Measurements from ENCODE around the gene TRAF5.
"Not testable (repeated sequence)": the region's sequence is repeated elsewhere in the genome, so short reads cannot be mapped to it uniquely, and the experiment has no call there.

The TRAF5 gene

DNA sequence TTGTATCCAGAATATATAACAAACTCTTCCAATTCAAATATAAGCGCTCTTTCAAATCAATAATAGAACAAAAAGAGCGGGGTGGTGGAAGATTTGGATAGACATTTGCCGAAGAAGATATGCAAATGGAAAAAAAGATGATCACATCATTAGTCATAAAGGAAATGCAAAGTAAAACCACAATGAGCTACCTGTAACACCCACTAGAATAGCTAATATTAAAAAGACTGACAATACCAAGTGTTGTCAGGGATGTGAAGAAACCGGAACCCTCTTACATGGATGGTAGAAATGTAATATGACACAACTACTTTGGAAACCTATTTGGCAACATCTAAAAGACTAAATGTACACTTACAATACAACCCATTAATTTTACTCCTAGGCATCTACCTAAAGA lies 5.7 kb upstream of the TRAF5 start:
- TF ChIP-seq OSR1 (CRISPR knock-in tag; IDR thresholded peaks at IDR 0.05): no peak
- no peak for TF ChIP-seq PPARA (CRISPR knock-in tag; IDR thresholded peaks at IDR 0.05; ENCODE audit: borderline replicate concordance)
- TF ChIP-seq ZFP3 (CRISPR knock-in tag; IDR thresholded peaks at IDR 0.05): no peak
- TF ChIP-seq RARB (CRISPR knock-in tag; IDR thresholded peaks at IDR 0.05): no peak
- TF ChIP-seq, protein P1, sequence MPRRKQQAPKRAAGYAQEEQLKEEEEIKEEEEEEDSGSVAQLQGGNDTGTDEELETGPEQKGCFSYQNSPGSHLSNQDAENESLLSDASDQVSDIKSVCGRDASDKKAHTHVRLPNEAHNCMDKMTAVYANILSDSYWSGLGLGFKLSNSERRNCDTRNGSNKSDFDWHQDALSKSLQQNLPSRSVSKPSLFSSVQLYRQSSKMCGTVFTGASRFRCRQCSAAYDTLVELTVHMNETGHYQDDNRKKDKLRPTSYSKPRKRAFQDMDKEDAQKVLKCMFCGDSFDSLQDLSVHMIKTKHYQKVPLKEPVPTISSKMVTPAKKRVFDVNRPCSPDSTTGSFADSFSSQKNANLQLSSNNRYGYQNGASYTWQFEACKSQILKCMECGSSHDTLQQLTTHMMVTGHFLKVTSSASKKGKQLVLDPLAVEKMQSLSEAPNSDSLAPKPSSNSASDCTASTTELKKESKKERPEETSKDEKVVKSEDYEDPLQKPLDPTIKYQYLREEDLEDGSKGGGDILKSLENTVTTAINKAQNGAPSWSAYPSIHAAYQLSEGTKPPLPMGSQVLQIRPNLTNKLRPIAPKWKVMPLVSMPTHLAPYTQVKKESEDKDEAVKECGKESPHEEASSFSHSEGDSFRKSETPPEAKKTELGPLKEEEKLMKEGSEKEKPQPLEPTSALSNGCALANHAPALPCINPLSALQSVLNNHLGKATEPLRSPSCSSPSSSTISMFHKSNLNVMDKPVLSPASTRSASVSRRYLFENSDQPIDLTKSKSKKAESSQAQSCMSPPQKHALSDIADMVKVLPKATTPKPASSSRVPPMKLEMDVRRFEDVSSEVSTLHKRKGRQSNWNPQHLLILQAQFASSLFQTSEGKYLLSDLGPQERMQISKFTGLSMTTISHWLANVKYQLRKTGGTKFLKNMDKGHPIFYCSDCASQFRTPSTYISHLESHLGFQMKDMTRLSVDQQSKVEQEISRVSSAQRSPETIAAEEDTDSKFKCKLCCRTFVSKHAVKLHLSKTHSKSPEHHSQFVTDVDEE (CRISPR knock-in tag; IDR thresholded peaks at IDR 0.05): no peak
- TF ChIP-seq, protein P2, sequence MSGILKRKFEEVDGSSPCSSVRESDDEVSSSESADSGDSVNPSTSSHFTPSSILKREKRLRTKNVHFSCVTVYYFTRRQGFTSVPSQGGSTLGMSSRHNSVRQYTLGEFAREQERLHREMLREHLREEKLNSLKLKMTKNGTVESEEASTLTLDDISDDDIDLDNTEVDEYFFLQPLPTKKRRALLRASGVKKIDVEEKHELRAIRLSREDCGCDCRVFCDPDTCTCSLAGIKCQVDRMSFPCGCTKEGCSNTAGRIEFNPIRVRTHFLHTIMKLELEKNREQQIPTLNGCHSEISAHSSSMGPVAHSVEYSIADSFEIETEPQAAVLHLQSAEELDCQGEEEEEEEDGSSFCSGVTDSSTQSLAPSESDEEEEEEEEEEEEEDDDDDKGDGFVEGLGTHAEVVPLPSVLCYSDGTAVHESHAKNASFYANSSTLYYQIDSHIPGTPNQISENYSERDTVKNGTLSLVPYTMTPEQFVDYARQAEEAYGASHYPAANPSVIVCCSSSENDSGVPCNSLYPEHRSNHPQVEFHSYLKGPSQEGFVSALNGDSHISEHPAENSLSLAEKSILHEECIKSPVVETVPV (CRISPR knock-in tag; IDR thresholded peaks at IDR 0.05): no peak
- TF ChIP-seq TCF4 (CRISPR knock-in tag; IDR thresholded peaks at IDR 0.05; ENCODE audit: borderline replicate concordance): no peak
- TF ChIP-seq ZNF565 (CRISPR knock-in tag; conservative IDR thresholded peaks at IDR 0.05; ENCODE audit: low read depth): no peak
- no peak for TF ChIP-seq ZNF70 (CRISPR knock-in tag; IDR thresholded peaks at IDR 0.05)
- no peak for TF ChIP-seq CSDC2 (CRISPR knock-in tag; IDR thresholded peaks at IDR 0.05)
- no peak for TF ChIP-seq TOX (CRISPR knock-in tag; IDR thresholded peaks at IDR 0.05; ENCODE audit: borderline replicate concordance)
- TF ChIP-seq ISL1 (CRISPR knock-in tag; IDR thresholded peaks at IDR 0.05): no peak
- TF ChIP-seq ESRRG (CRISPR knock-in tag; IDR thresholded peaks at IDR 0.05): no peak
- no peak for ATAC-seq

DNA sequence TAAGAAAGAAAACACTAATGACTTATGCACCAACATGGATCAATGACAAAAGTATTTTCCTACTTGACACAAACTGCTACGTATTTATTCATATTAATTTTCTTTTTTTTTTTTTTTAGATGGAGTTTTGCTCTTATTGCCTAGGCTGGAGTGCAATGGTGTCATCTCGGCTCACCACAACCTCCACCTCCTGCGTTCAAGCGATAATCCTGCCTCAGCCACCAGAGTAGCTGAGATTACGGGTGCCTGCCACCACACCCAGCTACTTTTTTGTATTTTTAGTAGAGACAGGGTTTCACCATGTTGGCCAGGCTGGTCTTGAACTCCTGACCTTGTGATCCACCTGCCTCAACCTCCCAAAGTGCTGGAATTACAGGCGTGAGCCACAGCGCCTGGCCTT lies 5.0 kb upstream of the TRAF5 start:
- ATAC-seq: not testable (repeated sequence)

DNA sequence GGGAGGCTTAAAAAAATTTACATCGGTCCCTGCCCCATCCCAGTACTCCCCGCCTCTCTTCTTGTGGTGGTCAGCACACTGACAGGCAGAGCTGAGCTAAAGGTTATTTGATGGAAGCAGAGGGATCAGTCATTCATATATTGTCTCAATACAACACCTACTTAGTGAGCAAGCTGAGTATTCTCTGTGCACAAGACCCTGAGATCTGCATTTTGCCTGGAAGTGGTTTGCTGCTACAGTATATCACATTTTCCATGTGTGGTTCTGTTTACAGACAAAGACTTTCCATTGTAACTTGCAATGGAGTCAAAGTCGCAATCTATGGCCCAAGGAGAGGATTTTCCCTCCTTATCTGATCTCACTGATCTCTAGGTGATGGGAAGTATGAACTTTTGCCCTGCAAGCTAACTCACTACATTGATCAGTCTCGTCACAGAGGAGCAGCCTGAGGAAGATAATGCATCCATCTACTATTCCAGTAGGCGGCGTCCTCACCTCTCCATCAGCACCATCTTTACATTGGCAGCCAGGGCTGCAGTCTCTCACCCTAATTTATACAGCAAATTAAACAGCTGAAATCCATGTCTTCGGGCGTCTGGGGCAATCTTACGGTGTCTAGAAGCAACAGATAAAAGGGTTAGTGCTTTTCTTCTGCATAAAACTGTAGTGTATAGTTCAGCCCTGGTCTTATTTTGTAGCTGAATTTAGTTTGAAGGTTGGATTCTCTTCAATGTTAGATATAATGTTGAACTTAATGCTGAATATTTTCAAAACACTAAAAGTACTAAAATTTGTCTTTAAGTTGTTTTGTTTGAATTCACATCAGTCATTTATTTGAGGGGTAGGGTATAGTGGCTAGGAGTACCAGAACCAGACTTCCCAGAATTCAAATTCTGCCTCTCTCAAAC lies 3.2 kb upstream of the TRAF5 start:
- peak; percentile 89 for ATAC-seq
- TF ChIP-seq TOX (CRISPR knock-in tag; IDR thresholded peaks at IDR 0.05; ENCODE audit: borderline replicate concordance) (0 out of 2 replicates have a peak, but pooled peaks have one; percentile 7), OSR1 (CRISPR knock-in tag; IDR thresholded peaks at IDR 0.05) (no peak)

DNA sequence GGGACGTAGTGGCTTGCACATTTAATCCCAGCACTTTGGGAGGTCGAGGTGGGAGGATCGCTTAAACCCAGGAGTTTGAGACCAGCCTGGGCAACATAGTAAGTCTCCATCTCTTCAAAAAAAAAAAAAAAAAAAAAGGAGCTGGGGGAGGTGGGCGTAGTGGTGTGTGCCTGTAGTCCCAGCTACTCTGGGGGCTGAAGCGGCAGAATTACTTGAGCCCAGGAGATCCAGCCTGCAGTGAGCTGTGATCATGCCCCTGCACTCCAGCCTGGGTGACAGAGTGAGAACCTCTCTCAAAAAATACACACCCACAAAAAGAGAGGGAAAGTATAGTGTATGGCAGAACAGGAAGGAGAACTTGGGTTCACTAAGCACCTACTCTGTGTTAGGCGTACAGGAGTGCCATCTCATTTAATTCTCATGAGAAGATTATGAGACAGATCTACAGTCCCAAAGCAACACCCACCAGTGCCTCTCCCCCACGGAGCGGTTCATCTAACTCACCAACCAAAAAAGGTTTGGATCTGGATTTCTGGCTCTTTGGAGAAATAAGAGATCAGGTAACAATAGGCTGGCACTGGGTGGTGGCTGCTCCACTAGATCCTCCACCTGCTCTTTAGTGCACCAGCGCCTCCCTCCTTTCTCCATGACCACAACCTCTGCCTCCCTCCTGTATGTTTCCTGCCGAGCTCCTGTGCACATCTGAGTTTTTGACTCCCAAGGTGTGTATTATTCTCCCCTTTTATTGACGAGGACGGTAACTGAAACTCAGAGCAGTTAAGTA lies 1.4 kb upstream of the TRAF5 start:
- TF ChIP-seq TCF4 (CRISPR knock-in tag; IDR thresholded peaks at IDR 0.05; ENCODE audit: borderline replicate concordance): no peak
- no peak for TF ChIP-seq ARNTL (CRISPR knock-in tag; IDR thresholded peaks at IDR 0.05; ENCODE audit: borderline replicate concordance, low read depth)
- no peak for TF ChIP-seq ZFP3 (CRISPR knock-in tag; IDR thresholded peaks at IDR 0.05)
- no peak for TF ChIP-seq ZNF70 (CRISPR knock-in tag; IDR thresholded peaks at IDR 0.05)
- TF ChIP-seq ZFP30 (CRISPR knock-in tag; IDR thresholded peaks at IDR 0.05): no peak
- ATAC-seq: no peak

DNA sequence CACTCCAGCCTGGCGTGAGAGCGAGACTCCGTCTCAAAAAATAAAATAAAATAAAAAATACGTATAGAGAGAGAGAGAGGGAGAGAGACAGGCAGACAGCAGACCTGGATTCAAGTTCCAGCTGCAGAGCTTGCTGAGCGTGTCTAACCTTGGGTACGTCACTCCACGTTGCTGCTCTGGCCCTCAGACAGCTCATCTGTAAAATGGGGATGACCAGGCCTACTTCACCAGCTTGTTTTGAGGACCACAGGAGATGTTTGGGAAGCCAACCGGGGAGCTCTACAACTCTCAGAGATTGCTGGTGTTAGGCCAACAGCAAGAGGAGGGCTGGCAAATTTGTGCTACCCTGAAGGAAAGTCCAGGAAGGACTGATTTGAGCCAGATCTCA lies 499 bp upstream of the TRAF5 start:
- TF ChIP-seq ZC3H10 (CRISPR knock-in tag; IDR thresholded peaks at IDR 0.05) (no peak), TOX (CRISPR knock-in tag; IDR thresholded peaks at IDR 0.05; ENCODE audit: borderline replicate concordance) (no peak), ZFP30 (CRISPR knock-in tag; IDR thresholded peaks at IDR 0.05) (no peak), OSR1 (CRISPR knock-in tag; IDR thresholded peaks at IDR 0.05) (no peak), PPARA (CRISPR knock-in tag; IDR thresholded peaks at IDR 0.05; ENCODE audit: borderline replicate concordance) (no peak), ESRRG (CRISPR knock-in tag; IDR thresholded peaks at IDR 0.05) (no peak), ISL1 (CRISPR knock-in tag; IDR thresholded peaks at IDR 0.05) (no peak), ARNTL (CRISPR knock-in tag; IDR thresholded peaks at IDR 0.05; ENCODE audit: borderline replicate concordance, low read depth) (no peak), SNAI2 (CRISPR knock-in tag; IDR thresholded peaks at IDR 0.05) (no peak), ZNF565 (CRISPR knock-in tag; conservative IDR thresholded peaks at IDR 0.05; ENCODE audit: low read depth) (no peak)
- TF ChIP-seq, protein P1 (CRISPR knock-in tag; IDR thresholded peaks at IDR 0.05): no peak
- TF ChIP-seq, protein P3, sequence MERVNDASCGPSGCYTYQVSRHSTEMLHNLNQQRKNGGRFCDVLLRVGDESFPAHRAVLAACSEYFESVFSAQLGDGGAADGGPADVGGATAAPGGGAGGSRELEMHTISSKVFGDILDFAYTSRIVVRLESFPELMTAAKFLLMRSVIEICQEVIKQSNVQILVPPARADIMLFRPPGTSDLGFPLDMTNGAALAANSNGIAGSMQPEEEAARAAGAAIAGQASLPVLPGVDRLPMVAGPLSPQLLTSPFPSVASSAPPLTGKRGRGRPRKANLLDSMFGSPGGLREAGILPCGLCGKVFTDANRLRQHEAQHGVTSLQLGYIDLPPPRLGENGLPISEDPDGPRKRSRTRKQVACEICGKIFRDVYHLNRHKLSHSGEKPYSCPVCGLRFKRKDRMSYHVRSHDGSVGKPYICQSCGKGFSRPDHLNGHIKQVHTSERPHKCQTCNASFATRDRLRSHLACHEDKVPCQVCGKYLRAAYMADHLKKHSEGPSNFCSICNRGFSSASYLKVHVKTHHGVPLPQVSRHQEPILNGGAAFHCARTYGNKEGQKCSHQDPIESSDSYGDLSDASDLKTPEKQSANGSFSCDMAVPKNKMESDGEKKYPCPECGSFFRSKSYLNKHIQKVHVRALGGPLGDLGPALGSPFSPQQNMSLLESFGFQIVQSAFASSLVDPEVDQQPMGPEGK (CRISPR knock-in tag; IDR thresholded peaks at IDR 0.05; ENCODE audit: borderline replicate concordance): no peak
- TF ChIP-seq, protein P2 (CRISPR knock-in tag; IDR thresholded peaks at IDR 0.05): no peak
- no peak for ATAC-seq

All from SK-N-SH treated with all-trans-retinoic acid at 6 μM for 48 hours (cell line).